ENCODE data around the gene MXRA7.
A peak's percentile ranks its signal among the peaks of the same experiment; 100 is the strongest.

MXRA7 gene

DNA sequence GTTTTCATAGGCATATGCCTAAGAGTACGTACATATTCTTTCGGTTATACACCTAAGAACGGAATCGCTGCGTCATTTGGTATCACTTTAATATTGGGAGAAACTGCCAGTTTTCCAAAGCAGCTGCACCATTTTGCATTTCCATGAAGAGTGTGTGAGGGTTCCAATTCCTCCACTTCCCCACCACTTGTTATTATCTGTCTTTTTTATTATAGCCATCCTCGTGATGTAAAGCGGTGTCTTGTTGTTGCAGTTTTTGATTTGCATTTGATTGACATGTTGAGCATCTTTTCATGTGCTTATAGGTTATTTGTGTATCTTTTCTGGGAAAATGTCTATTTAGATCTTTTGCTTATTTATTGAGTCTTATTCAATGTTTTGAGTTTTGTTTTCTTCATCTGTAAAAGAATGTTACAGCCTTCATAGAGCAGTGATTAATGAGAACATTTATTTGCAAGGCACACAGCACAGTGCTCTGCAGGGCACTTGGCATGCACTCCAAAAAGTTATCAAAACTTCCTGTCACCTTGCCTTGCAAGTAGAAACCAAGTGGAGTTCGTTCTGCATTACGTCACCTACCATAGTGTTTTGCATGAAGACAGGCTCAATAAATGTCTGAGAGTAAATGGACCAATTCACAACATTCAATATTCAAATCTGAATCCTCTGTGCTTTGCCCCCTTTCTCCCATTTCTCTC is 40.6 kb downstream of the MXRA7 start:
- Mint-ChIP-seq H3K27me3 (ENCODE audit: low read depth, poor library complexity) (peaks cover 3% of the 10 kb centered on the region), H3K36me3 (ENCODE audit: low read depth) (no peaks in the 10 kb centered on the region), H3K9me3 (peaks cover 3% of the 10 kb centered on the region), H3K4me1 (peaks cover 55% of the 10 kb centered on the region), H3K4me3 (no peak overlapping the region), H3K27ac (no peak overlapping the region)
- TF ChIP-seq CTCF (IDR thresholded peaks at IDR 0.05): no peak
- DNase-seq: no peak

DNA sequence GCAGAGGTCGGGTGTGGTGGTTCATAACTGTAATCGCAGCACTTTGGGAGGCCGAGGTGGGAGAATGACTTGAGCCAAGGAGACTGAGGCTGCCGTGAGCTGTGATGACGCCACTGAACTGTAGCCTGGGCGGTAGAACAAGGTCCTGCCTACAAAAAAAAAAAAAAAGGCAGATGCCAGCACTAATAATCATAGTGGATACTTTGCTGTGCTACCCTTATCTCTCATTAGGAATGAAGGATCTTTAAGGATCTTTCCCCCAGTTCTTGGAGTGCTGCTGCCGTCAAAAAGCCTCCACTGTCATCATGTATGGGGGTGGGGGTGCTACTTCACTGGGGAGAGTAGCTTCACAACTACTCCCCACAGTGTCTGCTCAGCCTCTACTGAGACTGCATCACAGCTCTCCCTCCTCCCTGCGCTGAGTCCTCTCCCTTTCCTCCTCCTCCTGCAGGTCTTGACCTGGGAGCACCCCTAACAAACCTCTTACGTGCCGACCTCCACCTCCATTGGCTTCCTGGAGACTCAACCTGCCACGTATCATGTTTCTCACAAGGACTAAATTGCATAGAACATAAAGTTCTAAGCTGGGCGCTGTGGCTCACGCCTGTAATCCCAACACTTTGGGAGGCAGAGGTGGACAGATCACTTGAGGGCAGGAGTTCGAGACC is 42.8 kb downstream of the MXRA7 start:
- TF ChIP-seq CTCF (IDR thresholded peaks at IDR 0.05): no peak
- Mint-ChIP-seq H3K4me3 (no peak overlapping the region), H3K36me3 (ENCODE audit: low read depth) (no peaks in the 10 kb centered on the region), H3K4me1 (peaks cover 70% of the 10 kb centered on the region), H3K27me3 (ENCODE audit: low read depth, poor library complexity) (peaks cover 8% of the 10 kb centered on the region), H3K9me3 (peaks cover 3% of the 10 kb centered on the region), H3K27ac (no peak overlapping the region)
- DNase-seq: no peak

GRCh38 chr17:76667491-76667755 is 43.3 kb downstream of the MXRA7 start:
- Mint-ChIP-seq H3K36me3 (ENCODE audit: low read depth) (no peaks in the 10 kb centered on the region), H3K27me3 (ENCODE audit: low read depth, poor library complexity) (peaks cover 8% of the 10 kb centered on the region), H3K27ac (no peak overlapping the region)

GRCh38 chr17:76660656-76661042 is 50.1 kb downstream of the MXRA7 start:
- Mint-ChIP-seq H3K27ac (no peak overlapping the region), H3K27me3 (ENCODE audit: low read depth, poor library complexity) (peaks cover 6% of the 10 kb centered on the region), H3K4me1 (peaks cover 53% of the 10 kb centered on the region)

More at GRCh38 chr17:76667491-76667755, 43.3 kb downstream of the MXRA7 start:
- TF ChIP-seq CTCF (IDR thresholded peaks at IDR 0.05): no peak
- peaks cover 66% of the 10 kb centered on the region for H3K4me1 Mint-ChIP-seq
- no peak for DNase-seq
- peaks cover 3% of the 10 kb centered on the region for H3K9me3 Mint-ChIP-seq
- no peak overlapping the region for H3K4me3 Mint-ChIP-seq

DNA sequence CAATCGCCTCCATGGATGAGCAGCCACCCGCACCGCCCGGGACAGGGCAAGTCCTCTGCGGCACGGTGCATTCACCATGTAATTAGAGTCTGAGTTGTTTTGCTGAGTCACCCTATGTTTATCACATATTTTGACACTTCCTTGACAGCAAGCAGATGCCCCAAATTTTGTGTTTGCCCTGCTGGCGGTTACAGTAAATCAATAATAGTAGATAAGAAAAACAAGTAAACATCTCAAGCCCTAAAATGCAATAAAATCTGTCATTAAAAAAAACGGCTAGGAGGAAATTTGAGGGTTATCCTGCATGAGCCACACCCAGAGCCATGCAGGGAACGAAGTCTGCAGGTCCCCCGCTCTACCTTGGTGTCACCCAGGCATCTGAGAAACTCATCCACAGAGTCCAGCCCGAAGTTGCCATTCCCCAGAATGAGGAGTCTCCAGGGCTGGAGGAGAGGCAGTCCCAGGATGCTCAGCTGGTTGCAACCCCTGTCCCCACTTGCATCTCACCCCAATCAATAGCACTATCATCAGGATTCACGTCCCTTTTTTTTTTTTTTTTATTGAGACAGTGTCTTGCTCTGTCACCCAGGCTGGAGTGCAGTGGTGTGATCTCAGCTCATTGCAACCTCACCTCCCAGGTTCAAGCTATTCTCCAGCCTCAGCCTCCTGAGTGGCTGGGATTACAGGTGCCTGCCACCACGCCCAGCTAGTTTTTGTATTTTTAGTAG is 50.7 kb downstream of the MXRA7 start:
- Mint-ChIP-seq H3K4me1 (peaks cover 50% of the 10 kb centered on the region), H3K27ac (no peak overlapping the region), H3K27me3 (ENCODE audit: low read depth, poor library complexity) (peaks cover 6% of the 10 kb centered on the region), H3K36me3 (ENCODE audit: low read depth) (no peaks in the 10 kb centered on the region), H3K4me3 (peak overlapping the region; percentile 4), H3K9me3 (no peaks in the 10 kb centered on the region)
- DNase-seq: peak; percentile 74
- no peak for TF ChIP-seq CTCF (IDR thresholded peaks at IDR 0.05)

More at GRCh38 chr17:76660656-76661042, 50.1 kb downstream of the MXRA7 start:
- Mint-ChIP-seq H3K9me3 (no peaks in the 10 kb centered on the region), H3K4me3 (no peak overlapping the region), H3K36me3 (ENCODE audit: low read depth) (no peaks in the 10 kb centered on the region)
- DNase-seq: no peak
- TF ChIP-seq CTCF (IDR thresholded peaks at IDR 0.05): no peak

Measured in nephron progenitor cell (in vitro differentiated cells).